Hepatocyte (in vitro differentiated cells): ENCODE results near the gene GZF1.

Experiments used
- EZH2 ChIP-seq: fragments of 200-600 bp; sonication (generic); IDR thresholded peaks from 2 replicates; pipeline ENCODE4 v1.6.1; 2016; ENCODE audit warnings: antibody characterized with exemption, mild to moderate bottlenecking, borderline replicate concordance
- EZH2phosphoT487 ChIP-seq: fragments of 200-600 bp; sonication (generic); IDR thresholded peaks from one replicate; pipeline ENCODE4 v1.6.1; 2018; ENCODE audit warnings: antibody characterized with exemption, mild to moderate bottlenecking, low read depth, moderate library complexity; ENCODE audit not compliant: unreplicated experiment, severe bottlenecking
- TF ChIP-seq, protein P1 (sequence below): fragments of 200-600 bp; sonication (generic); IDR thresholded peaks from 2 replicates; pipeline ENCODE4 v1.5.1; 2016; ENCODE audit warnings: antibody characterized with exemption, mild to moderate bottlenecking; ENCODE audit not compliant: poor library complexity

DNA sequence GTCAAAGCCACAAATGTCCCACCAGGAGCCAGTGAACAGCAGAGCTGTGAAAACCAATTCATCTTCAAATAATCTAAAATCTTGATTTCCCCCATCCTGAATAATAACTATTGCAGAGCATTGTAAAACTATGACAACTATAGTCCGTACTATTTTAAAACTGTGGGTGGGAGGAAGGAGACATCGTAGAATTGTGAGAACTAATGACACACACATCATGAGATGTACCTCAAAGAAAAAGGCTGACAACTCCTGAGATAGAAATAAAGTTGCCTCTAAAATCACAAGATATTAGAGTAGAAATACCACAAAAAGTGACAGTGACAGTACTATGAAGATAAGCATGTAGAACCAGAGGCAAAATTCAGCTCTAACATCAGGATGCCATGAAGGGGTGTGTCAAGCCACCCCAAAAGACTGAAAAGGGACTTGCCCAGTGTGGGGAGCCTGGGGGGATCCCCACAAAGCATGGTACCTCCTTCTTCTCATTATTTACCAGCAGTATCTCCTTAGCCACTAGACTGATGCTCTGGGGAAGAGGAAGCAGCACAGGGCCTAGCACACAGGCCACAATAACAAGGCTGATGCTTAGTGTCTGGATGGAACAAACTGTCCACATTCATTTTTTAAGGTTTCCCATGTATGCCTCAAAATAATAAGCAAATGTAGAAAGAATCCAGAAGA, 45.9 kb downstream of the GZF1 start:
- TF ChIP-seq EZH2 (no peak), EZH2phosphoT487 (no peak)
- TF ChIP-seq, protein P1, sequence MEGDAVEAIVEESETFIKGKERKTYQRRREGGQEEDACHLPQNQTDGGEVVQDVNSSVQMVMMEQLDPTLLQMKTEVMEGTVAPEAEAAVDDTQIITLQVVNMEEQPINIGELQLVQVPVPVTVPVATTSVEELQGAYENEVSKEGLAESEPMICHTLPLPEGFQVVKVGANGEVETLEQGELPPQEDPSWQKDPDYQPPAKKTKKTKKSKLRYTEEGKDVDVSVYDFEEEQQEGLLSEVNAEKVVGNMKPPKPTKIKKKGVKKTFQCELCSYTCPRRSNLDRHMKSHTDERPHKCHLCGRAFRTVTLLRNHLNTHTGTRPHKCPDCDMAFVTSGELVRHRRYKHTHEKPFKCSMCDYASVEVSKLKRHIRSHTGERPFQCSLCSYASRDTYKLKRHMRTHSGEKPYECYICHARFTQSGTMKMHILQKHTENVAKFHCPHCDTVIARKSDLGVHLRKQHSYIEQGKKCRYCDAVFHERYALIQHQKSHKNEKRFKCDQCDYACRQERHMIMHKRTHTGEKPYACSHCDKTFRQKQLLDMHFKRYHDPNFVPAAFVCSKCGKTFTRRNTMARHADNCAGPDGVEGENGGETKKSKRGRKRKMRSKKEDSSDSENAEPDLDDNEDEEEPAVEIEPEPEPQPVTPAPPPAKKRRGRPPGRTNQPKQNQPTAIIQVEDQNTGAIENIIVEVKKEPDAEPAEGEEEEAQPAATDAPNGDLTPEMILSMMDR: no peak
